DND-41 (cell line): ENCODE measurements around the gene ZNF18.
"Not testable (repeated sequence)": the region's sequence is repeated elsewhere in the genome, so short reads cannot be mapped to it uniquely, and the experiment has no call there.

Experiments
- ATAC-seq: fragments of 200-7000 bp; cut with Tn5 transposase; 3 replicates; pipeline ENCODE4 v1.9.1; 2021; ENCODE audit warnings: low read depth; ENCODE audit not compliant: insufficient read depth
- DNase-seq: peaks from one replicate; pipeline ENCODE4 v3.0.0-alpha.2; 2020
- H2AFZ ChIP-seq: 2 replicates; pipeline ENCODE4 v1.6.0; 2012; ENCODE audit warnings: low read depth, low read length
- H3K27ac ChIP-seq: 2 replicates; pipeline ENCODE4 v1.5.1; 2012; ENCODE audit warnings: low read length, inconsistent platforms
- H3K27me3 ChIP-seq: fragments of 200-600 bp; sonication (generic); 2 replicates; pipeline ENCODE4 v1.6.0; 2012; ENCODE audit warnings: low read length, mild to moderate bottlenecking, inconsistent platforms; ENCODE audit not compliant: insufficient read depth, poor library complexity
- H3K36me3 ChIP-seq: 2 replicates; pipeline ENCODE4 v1.5.1; 2012; ENCODE audit warnings: low read length, inconsistent platforms; ENCODE audit not compliant: insufficient read depth
- H3K4me1 ChIP-seq: 2 replicates; pipeline ENCODE4 v1.5.1; 2012; ENCODE audit warnings: mild to moderate bottlenecking, low read length; ENCODE audit not compliant: insufficient read depth
- H3K4me2 ChIP-seq: 2 replicates; pipeline ENCODE4 v1.6.0; 2012; ENCODE audit warnings: mild to moderate bottlenecking, moderate library complexity, low read length, inconsistent platforms; ENCODE audit not compliant: insufficient read depth
- H3K4me3 ChIP-seq, 2 experiments: fragments of 200-600 bp in 1 of 2; shearing (Covaris generic) in 1 of 2; 2 replicates each; pipeline ENCODE4 v1.5.1; 2012 to 2016; ENCODE audit warnings: inconsistent platforms in 2 of 2, low read length in 2 of 2, mild to moderate bottlenecking in 2 of 2, low read depth in 1 of 2, moderate library complexity in 1 of 2
- H3K79me2 ChIP-seq: 2 replicates; pipeline ENCODE4 v1.6.0; 2012; ENCODE audit warnings: low read length, inconsistent platforms; ENCODE audit not compliant: insufficient read depth
- H3K9ac ChIP-seq: 2 replicates; pipeline ENCODE4 v1.6.0; 2012; ENCODE audit warnings: low read depth, mild to moderate bottlenecking, inconsistent platforms, low read length, moderate library complexity
- H3K9me3 ChIP-seq: 2 replicates; pipeline ENCODE4 v1.5.1; 2012; ENCODE audit warnings: low read length, moderate library complexity, mild to moderate bottlenecking, inconsistent platforms; ENCODE audit not compliant: insufficient read depth, severe bottlenecking
- H4K20me1 ChIP-seq: 2 replicates; pipeline ENCODE4 v1.6.0; 2012; ENCODE audit warnings: low read length; ENCODE audit not compliant: insufficient read depth
- CTCF ChIP-seq: IDR thresholded peaks from 2 replicates; pipeline ENCODE4 v1.5.1; 2012; ENCODE audit warnings: borderline replicate concordance, low read length, moderate library complexity, mild to moderate bottlenecking; ENCODE audit not compliant: poor library complexity, severe bottlenecking; ENCODE audit errors: extremely low read depth
- EZH2 ChIP-seq: IDR thresholded peaks from 3 replicates; pipeline ENCODE4 v1.6.1; 2012; ENCODE audit warnings: borderline replicate concordance, low read depth, mild to moderate bottlenecking, moderate library complexity, low read length, inconsistent platforms; ENCODE audit not compliant: severe bottlenecking

Gene ZNF18

GRCh38 chr17:11950771-11951519 is 46.3 kb downstream of the ZNF18 start:
- no peak overlapping the region for H2AFZ ChIP-seq
- ATAC-seq: no peak

GRCh38 chr17:11949571-11949970 is 47.7 kb downstream of the ZNF18 start:
- H3K4me2 ChIP-seq, H3K79me2 ChIP-seq, H3K27me3 ChIP-seq, H3K27ac ChIP-seq, H3K4me1 ChIP-seq, DNase-seq, H2AFZ ChIP-seq, H4K20me1 ChIP-seq, H3K4me3 ChIP-seq, H3K36me3 ChIP-seq, H3K9ac ChIP-seq, ATAC-seq: not testable (repeated sequence)
- peaks cover 14% of the 10 kb centered on the region for H3K9me3 ChIP-seq

More at GRCh38 chr17:11950771-11951519, 46.3 kb downstream of the ZNF18 start:
- no peak for TF ChIP-seq CTCF
- TF ChIP-seq EZH2: no peak
- Histone ChIP-seq H3K27ac (no peak overlapping the region), H3K9ac (no peak overlapping the region), H3K4me1 (no peaks in the 10 kb centered on the region), H3K4me3 (no peak overlapping the region), H4K20me1 (no peaks in the 10 kb centered on the region), H3K36me3 (peaks cover 5% of the 10 kb centered on the region), H3K4me2 (no peak overlapping the region), H3K79me2 (no peaks in the 10 kb centered on the region), H3K27me3 (no peaks in the 10 kb centered on the region), H3K9me3 (peaks cover 14% of the 10 kb centered on the region)
- no peak for DNase-seq

GRCh38 chr17:11948789-11949188 is 48.5 kb downstream of the ZNF18 start:
- Histone ChIP-seq H3K4me3 (no peak overlapping the region), H3K4me2 (no peak overlapping the region), H3K4me1 (no peaks in the 10 kb centered on the region), H3K27me3 (no peaks in the 10 kb centered on the region), H2AFZ (no peak overlapping the region), H3K79me2 (no peaks in the 10 kb centered on the region), H3K27ac (no peak overlapping the region), H3K9ac (no peak overlapping the region), H4K20me1 (no peaks in the 10 kb centered on the region), H3K9me3 (peaks cover 7% of the 10 kb centered on the region), H3K36me3 (peaks cover 5% of the 10 kb centered on the region)
- TF ChIP-seq CTCF (no peak), EZH2 (no peak)
- ATAC-seq (no peak), DNase-seq (no peak)

- no peak for ATAC-seq
- Histone ChIP-seq H3K79me2 (no peaks in the 10 kb centered on the region), H3K4me2 (no peak overlapping the region), H3K9ac (no peak overlapping the region), H4K20me1 (no peaks in the 10 kb centered on the region), H3K4me1 (no peaks in the 10 kb centered on the region), H3K4me3 (no peak overlapping the region), H2AFZ (no peak overlapping the region), H3K27ac (no peak overlapping the region), H3K9me3 (no peaks in the 10 kb centered on the region), H3K36me3 (no peaks in the 10 kb centered on the region), H3K27me3 (no peaks in the 10 kb centered on the region)
- no peak for TF ChIP-seq EZH2
- no peak for TF ChIP-seq CTCF
- DNase-seq: no peak
Measured at GRCh38 chr17:11944587-11944986, 52.7 kb downstream of the ZNF18 start.
